Upper lobe of left lung (tissue), 4 donors: ENCODE measurements around the gene NEDD4L.

Experiments
- POLR2A ChIP-seq, 4 donors: fragments of 450-650 bp; IDR thresholded peaks; one replicate each; pipeline ENCODE4 v1.5.1; 2016 to 2017; ENCODE audit warnings: antibody characterized with exemption in 4 of 4, mild to moderate bottlenecking in 2 of 4
- TF ChIP-seq, protein P1 (sequence below), 6 experiments: fragments of 450-650 bp in 4 of 6; fragments of 200-600 bp in 2 of 6; sonication (generic) in 2 of 6; IDR thresholded peaks; one replicate each; pipeline ENCODE4 v1.5.1; 2016 to 2019; ENCODE audit warnings: antibody characterized with exemption in 6 of 6

DNA sequence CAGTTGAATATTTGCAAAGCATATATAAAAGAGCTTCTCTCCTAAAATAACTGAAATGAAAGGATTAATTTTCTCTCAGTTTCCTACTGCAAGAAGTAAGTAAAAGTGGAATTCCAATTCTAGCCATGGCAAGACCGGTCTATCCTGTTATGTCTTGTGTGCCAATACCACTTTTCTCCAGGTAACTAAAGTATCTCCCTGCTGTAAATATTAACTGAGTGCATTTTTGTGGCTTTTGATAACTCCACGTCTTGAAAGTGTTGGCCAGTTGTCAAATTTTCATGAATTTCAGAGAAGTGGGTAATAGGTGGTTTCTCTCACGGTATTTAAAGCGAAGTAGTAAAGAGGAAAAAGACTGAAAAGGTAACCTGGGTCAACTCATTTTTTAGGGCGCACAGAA, 225.9 kb downstream of the NEDD4L start:
- no peak for TF ChIP-seq POLR2A (IDR thresholded peaks at IDR 0.05)
- TF ChIP-seq, protein P1, sequence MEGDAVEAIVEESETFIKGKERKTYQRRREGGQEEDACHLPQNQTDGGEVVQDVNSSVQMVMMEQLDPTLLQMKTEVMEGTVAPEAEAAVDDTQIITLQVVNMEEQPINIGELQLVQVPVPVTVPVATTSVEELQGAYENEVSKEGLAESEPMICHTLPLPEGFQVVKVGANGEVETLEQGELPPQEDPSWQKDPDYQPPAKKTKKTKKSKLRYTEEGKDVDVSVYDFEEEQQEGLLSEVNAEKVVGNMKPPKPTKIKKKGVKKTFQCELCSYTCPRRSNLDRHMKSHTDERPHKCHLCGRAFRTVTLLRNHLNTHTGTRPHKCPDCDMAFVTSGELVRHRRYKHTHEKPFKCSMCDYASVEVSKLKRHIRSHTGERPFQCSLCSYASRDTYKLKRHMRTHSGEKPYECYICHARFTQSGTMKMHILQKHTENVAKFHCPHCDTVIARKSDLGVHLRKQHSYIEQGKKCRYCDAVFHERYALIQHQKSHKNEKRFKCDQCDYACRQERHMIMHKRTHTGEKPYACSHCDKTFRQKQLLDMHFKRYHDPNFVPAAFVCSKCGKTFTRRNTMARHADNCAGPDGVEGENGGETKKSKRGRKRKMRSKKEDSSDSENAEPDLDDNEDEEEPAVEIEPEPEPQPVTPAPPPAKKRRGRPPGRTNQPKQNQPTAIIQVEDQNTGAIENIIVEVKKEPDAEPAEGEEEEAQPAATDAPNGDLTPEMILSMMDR (IDR thresholded peaks at IDR 0.05) = no peak
